T-helper 2 cell (primary cell): ENCODE measurements around the gene COL12A1.

Experiments
- DNase-seq, 5 experiments: peaks; one replicate each; pipeline versions ENCODE4 v3.0.0 to v3.0.0-alpha.2; 2012 to 2022

COL12A1 gene

GRCh38 chr6:75142721-75143120 lies 63.1 kb downstream of the COL12A1 start:
- no peak for DNase-seq

GRCh38 chr6:75135876-75136275 lies 70.0 kb downstream of the COL12A1 start:
- DNase-seq = no peak

GRCh38 chr6:75135450-75135849 lies 70.4 kb downstream of the COL12A1 start:
- DNase-seq = no peak

- DNase-seq = no peak
Observed at GRCh38 chr6:75130784-75131183, 75.1 kb downstream of the COL12A1 start.

- no peak for DNase-seq
Observed at GRCh38 chr6:75128878-75129570, 76.8 kb downstream of the COL12A1 start.

GRCh38 chr6:75126518-75126917 lies 79.3 kb downstream of the COL12A1 start:
- no peak for DNase-seq

- no peak for DNase-seq
Observed at GRCh38 chr6:75124983-75125382, 80.9 kb downstream of the COL12A1 start.

GRCh38 chr6:75124085-75124484 lies 81.8 kb downstream of the COL12A1 start:
- no peak for DNase-seq

- DNase-seq = no peak
Observed at GRCh38 chr6:75118925-75119515, 86.8 kb downstream of the COL12A1 start.

- DNase-seq = no peak
Observed at GRCh38 chr6:75117701-75118100, 88.2 kb downstream of the COL12A1 start.

- DNase-seq = no peak
Observed at GRCh38 chr6:75116946-75117345, 88.9 kb downstream of the COL12A1 start.

- no peak for DNase-seq
Observed at GRCh38 chr6:75115481-75115880, 90.4 kb downstream of the COL12A1 start.

- DNase-seq = no peak
Observed at GRCh38 chr6:75114806-75115205, 91.0 kb downstream of the COL12A1 start.

- DNase-seq = no peak
Observed at GRCh38 chr6:75114195-75114594, 91.7 kb downstream of the COL12A1 start.

- DNase-seq = no peak
Observed at GRCh38 chr6:75113446-75113845, 92.4 kb downstream of the COL12A1 start.

- no peak for DNase-seq
Observed at GRCh38 chr6:75109765-75110164, 96.1 kb downstream of the COL12A1 start.

GRCh38 chr6:75109022-75109421 lies 96.8 kb downstream of the COL12A1 start:
- DNase-seq = no peak

- no peak for DNase-seq
Observed at GRCh38 chr6:75108333-75108974, 97.4 kb downstream of the COL12A1 start.

- no peak for DNase-seq
Observed at GRCh38 chr6:75107913-75108312, 97.9 kb downstream of the COL12A1 start.

GRCh38 chr6:75106426-75106825 lies 99.4 kb downstream of the COL12A1 start:
- DNase-seq = no peak

GRCh38 chr6:75103431-75103830 lies 102.4 kb downstream of the COL12A1 start:
- DNase-seq = no peak

- DNase-seq = no peak
Observed at GRCh38 chr6:75102301-75102700, 103.6 kb downstream of the COL12A1 start.

GRCh38 chr6:75101896-75102295 lies 104.0 kb downstream of the COL12A1 start:
- no peak for DNase-seq

GRCh38 chr6:75098709-75099108 lies 107.1 kb downstream of the COL12A1 start:
- DNase-seq = no peak
